Muscle of leg (tissue), 11 donors: Measurements from ENCODE around the gene NEU4. TPM values are rescaled to one million over a fixed set of nuclear protein-coding genes. Genes with fewer than 3 reads are reported as not detected.

ENCODE experiments used
- DNase-seq: peaks from one replicate; pipeline ENCODE4 v3.0.0; 2013
- H3K27ac ChIP-seq: one replicate; pipeline ENCODE4 v1.5.1; 2013; ENCODE audit warnings: mild to moderate bottlenecking, low read length, control low read depth
- H3K27me3 ChIP-seq: one replicate; pipeline ENCODE4 v1.6.1; 2013; ENCODE audit warnings: low read length; ENCODE audit not compliant: control insufficient read depth, insufficient read depth
- H3K36me3 ChIP-seq: one replicate; pipeline ENCODE4 v1.6.1; 2013; ENCODE audit warnings: low read length; ENCODE audit not compliant: control insufficient read depth, insufficient read depth
- H3K4me1 ChIP-seq: one replicate; pipeline ENCODE4 v1.6.1; 2013; ENCODE audit warnings: low read length; ENCODE audit not compliant: control insufficient read depth, insufficient read depth
- H3K4me3 ChIP-seq: one replicate; pipeline ENCODE4 v1.5.1; 2013; ENCODE audit warnings: low read length, control low read depth
- H3K9me3 ChIP-seq: replicated peaks from 2 replicates; pipeline ENCODE4 v1.6.1; 2013; ENCODE audit warnings: low read depth, low read length; ENCODE audit not compliant: control insufficient read depth
- WGBS: methylation state at CpG from one replicate; pipeline ENCODE4 v1.1.5; 2013; ENCODE audit warnings: missing lambda C conversion rate; ENCODE audit not compliant: insufficient coverage; 5-methylcytosine and 5-hydroxymethylcytosine counted together
- polyA plus RNA-seq, 8 donors: library from polyadenylated mRNA; unstranded; fragments of 120-200 nt; gene quantifications; one replicate each; pipeline versions ENCODE4 v1.2.1 to v1.2.3, GENCODE V29; 2013; ENCODE audit warnings: inconsistent platforms in 1 of 8, low replicate concordance in 1 of 8; ENCODE audit not compliant: insufficient read length in 8 of 8, insufficient read depth in 1 of 8
- total RNA-seq: library from RNA; stranded (reverse); fragments of 120-200 nt; gene quantifications from one replicate; pipeline ENCODE4 v1.2.4, GENCODE V29; 2013

The NEU4 gene
- total and polyA plus RNA-seq, 9 donors, result 4.6 to 10.1 (median 6.7) TPM

DNA sequence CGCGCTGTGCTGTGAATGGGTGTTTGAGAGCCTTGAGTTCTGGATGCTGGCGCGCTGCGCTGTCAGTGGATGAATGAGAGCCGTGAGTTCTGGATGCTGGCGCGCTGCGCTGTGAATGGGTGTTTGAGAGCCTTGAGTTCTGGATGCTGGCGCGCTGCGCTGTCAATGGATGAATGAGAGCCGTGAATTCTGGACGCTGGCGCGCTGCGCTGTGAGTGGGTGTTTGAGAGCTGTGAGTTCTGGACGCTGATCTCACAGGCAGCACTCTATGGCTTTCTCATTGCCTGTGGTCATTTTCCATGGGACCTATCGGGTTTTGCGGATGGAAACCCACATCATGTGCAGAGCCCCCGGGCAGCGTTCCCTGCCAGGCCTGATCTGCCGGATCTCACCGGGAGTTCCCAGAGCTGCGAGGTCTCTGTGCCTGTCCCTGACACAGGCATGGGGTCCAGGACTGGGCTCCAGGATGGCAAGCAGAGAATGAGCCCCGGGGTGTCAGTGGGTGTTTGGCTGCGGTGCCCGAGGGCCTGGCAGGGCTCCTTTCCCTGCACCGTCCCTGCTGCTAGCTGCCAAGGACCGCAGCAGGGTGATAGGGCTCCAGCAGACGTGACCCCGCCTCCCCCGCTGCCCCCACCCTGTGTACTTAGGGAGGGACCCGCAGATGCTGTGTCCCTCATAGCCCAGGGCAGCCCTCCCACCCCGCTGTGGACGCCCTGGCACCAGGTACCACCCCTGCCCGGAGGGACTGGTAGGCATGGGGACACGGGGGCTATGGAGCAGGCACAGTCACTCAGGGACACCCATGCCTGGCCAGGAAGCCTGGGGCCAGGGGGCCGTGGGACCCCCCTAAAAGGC, 40.0 kb downstream of the NEU4 start:
- peaks cover 3% of the 10 kb centered on the region for H3K27me3 ChIP-seq
- H3K4me1 ChIP-seq, result peaks cover 14% of the 10 kb centered on the region
- no peak for DNase-seq
- H3K27ac ChIP-seq, result no peak overlapping the region
- H3K36me3 ChIP-seq, result no peaks in the 10 kb centered on the region
- 85% methylated on average over 35 of the region's 39 CpGs for WGBS
- H3K4me3 ChIP-seq, result no peak overlapping the region
- no peaks in the 10 kb centered on the region for H3K9me3 ChIP-seq

DNA sequence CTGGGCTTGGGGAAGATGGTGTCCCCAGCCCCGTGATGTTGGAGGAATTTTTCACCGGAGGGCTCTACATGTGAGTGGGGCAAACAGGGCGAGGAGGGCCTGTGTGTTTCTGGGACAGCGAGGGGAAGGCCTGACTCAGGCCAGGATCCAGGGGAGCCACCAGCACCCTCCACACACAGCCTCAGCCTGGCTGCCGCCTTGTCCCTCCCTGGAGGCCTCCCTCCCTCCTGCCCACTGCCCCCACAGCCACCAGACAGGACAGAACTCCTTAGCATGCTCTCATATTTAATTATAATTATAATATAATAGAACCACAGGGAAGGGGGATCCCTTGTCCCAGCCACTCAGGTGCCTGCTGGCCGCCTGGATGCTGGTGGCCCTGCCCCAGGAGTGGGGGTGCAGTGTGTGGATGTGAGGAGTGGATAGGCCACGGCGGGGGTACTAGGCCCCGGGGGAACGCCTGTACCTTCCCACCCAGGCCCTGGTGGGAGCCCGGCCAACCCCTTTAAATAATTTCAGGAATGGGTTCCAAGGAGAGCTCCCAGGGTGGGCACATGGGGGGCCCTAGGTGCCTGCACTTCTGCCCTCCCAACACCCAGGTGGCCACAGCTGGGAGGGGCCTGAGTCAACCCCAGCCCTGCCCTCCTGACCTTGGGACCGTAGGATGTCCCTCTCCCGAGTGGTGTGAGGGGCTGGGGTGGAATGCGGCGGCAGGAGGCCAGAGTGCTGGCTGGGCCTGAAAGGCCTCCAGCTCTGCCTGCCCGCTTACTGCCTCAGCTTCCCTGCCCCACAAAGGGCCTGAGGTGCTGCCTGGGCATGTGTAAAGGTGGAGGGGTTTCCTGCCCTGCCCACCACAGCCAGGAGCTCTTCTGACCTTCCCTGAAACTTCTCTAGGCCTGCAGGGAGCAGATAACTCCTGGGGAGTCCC, 40.9 kb downstream of the NEU4 start:
- Histone ChIP-seq H3K27me3 (peaks cover 2% of the 10 kb centered on the region), H3K9me3 (no peaks in the 10 kb centered on the region), H3K36me3 (no peaks in the 10 kb centered on the region), H3K27ac (no peak overlapping the region), H3K4me1 (peaks cover 15% of the 10 kb centered on the region), H3K4me3 (no peak overlapping the region)
- no peak for DNase-seq
- 47% methylated on average over 3 of the region's 16 CpGs for WGBS

DNA sequence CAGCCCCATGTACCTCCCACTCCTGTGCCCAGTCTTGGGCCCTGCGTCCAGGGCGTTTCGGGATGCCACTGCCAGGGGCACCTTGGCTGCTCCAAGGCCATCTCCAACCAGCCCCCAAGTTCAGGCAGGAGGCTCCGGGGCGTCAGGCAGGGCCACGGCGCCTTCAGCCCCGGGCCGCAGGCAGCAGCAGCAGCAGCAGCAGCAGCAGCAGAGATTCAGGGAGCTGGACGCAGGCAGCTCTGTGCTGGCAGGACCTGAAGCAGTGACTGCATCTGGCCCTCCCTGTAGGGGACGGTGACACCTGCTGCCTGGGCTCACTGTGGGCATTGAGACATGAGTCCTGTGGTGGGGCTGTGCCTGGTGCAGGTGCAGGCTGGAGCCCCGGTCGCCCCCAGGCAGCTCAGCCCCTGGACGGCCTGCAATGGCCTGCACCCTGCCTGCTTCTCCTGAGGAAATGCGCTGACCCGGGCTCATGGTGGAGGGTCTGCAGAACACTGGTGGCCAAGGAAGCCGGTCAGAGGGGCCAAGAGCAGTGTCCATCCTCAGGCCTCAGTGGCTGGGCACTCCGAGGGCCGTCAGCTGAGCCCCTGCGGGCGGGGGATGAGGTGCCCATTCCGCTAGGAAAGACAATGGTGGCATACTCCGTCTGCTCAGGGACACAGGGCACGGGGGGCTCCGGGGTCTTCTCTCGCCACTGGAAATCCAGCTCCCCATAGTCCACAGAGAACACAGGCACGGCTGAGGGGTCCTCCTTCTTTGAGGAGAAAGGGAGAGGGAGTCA, 41.7 kb downstream of the NEU4 start:
- no peak overlapping the region for H3K4me3 ChIP-seq
- no peaks in the 10 kb centered on the region for H3K36me3 ChIP-seq
- WGBS, result 82% methylated on average over 24 of the region's 27 CpGs
- DNase-seq, result no peak
- no peaks in the 10 kb centered on the region for H3K27me3 ChIP-seq
- no peak overlapping the region for H3K27ac ChIP-seq
- peaks cover 14% of the 10 kb centered on the region for H3K4me1 ChIP-seq
- no peaks in the 10 kb centered on the region for H3K9me3 ChIP-seq

GRCh38 chr2:241851325-241852115, 42.5 kb downstream of the NEU4 start:
- no peak for DNase-seq
- H3K9me3 ChIP-seq, result no peaks in the 10 kb centered on the region
- no peaks in the 10 kb centered on the region for H3K27me3 ChIP-seq
- no peak overlapping the region for H3K4me3 ChIP-seq
- H3K27ac ChIP-seq, result no peak overlapping the region
- H3K4me1 ChIP-seq, result peaks cover 14% of the 10 kb centered on the region
- H3K36me3 ChIP-seq, result no peaks in the 10 kb centered on the region
- WGBS, result 92% methylated on average over 13 of the region's 26 CpGs

DNA sequence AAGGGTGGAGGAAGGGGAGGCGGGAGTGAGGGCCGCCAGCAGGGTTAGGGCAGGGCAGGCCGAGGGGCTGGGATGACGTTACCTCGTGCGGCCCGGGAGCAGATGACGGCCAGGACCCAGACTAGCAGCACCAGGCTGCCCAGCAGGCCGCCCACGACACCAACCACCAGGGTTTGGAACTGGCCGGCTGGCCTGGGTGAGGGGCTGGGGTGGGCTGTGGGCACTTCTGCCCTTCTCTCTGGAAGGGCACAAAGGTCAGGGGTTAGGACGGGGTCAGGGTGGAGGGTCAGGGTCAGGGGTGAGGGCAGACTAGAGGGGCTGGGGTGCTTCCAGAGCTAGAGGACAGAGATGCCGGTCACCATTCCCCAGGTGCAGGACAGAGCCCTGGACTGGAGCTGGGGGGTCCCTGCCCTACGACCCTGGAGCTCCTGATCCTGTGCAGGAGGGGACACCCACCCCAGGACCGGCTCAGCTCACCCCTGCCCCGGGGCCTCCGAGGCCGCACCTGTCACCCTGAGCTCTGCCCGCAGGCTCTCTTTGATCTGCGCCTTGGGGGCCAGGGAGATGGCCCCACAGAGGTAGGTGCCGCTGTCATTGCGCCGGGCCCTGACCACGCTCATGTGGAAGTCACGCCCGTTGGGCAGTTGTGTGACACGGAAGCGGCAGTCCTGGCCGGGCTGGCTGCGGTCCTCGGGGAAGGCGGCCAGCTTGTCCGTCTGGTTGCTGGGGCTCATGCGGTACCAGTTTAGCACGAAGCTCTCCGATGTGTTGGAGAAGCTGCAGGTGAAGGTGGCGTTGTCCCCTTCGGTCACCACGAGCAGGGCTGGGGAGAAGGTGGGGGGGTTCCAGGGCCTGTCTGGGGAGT, 43.4 kb downstream of the NEU4 start:
- DNase-seq, result no peak
- Histone ChIP-seq H3K27me3 (no peaks in the 10 kb centered on the region), H3K4me3 (no peak overlapping the region), H3K27ac (no peak overlapping the region), H3K36me3 (no peaks in the 10 kb centered on the region), H3K9me3 (no peaks in the 10 kb centered on the region), H3K4me1 (peaks cover 14% of the 10 kb centered on the region)
- 82% methylated on average over 37 of the region's 39 CpGs for WGBS

DNA sequence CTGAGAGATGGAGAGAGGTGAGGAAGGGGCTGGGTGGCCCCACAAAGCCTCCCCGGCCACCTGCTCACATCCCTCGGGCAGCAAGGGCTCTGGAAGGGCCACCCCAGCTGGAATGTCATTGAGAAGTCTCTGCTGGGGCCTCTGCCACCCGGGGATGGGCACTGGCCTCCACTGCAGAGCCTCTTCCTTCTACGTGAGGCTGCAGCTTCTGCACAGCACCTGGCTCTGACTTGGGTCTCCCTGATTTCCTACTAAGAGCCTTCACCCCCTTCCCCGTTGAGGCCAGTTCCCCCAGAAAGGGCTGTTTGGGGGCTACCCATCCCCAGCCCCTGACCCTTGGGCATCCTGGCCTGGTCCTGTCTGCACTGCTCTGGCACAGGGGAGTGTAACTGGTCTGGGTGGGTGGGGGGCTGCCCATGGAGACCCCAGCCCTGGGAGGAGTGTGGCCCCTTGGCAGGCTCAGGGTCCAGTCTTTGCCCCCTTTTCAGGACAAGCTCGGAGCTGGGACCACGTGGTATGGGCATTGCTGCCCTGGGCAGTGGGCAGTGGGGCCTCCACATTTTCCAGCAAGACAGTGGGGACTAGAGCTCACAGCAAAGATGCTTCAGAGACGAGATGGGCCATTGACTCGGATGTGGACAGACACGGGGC, 44.1 kb downstream of the NEU4 start:
- no peaks in the 10 kb centered on the region for H3K9me3 ChIP-seq
- peaks cover 3% of the 10 kb centered on the region for H3K27me3 ChIP-seq
- no peaks in the 10 kb centered on the region for H3K36me3 ChIP-seq
- H3K4me3 ChIP-seq, result no peak overlapping the region
- 87% methylated on average over 9 of the region's 10 CpGs for WGBS
- peaks cover 14% of the 10 kb centered on the region for H3K4me1 ChIP-seq
- no peak overlapping the region for H3K27ac ChIP-seq
- DNase-seq, result no peak

DNA sequence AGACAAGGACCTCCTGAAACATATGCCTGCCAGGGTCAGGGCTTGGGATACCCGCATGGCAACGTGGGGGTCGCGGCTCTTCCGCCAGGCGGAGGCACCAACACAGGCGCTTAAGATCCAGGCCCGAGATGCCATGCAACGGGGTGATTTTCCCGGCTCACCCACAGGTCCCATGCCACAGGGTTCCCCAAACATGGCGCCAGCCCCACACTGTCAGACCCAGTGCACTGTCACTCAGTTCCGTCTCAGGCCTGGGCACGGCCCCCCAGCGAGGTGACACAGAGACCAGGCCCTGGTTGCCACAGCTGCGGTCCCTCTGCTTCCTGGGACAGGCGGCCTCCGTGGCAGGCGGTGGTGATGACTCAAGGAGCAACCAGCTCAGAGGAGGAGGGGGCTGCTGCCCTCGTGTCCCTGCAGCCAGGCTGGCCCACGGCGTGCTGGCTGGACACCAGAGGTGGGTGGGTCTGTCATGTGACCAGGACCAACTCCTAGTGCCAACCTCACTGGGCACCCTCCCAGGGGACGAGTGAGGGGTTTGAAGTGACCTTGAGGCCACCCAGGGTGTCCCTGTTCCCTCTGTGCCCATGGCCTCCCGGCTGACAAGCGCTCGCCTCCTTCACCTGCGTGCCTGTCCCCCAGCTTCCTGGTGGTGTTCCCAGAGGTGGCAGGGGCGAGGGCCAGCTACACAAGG, 44.8 kb downstream of the NEU4 start:
- WGBS, result 77% methylated on average over 24 of the region's 27 CpGs
- Histone ChIP-seq H3K27ac (no peak overlapping the region), H3K27me3 (peaks cover 5% of the 10 kb centered on the region), H3K9me3 (no peaks in the 10 kb centered on the region), H3K36me3 (no peaks in the 10 kb centered on the region), H3K4me3 (no peak overlapping the region), H3K4me1 (peaks cover 17% of the 10 kb centered on the region)
- no peak for DNase-seq
